Measurements from ENCODE around the gene NME4.
A peak's percentile ranks its signal among the peaks of the same experiment; 100 is the strongest.
"Not testable (repeated sequence)": the region's sequence is repeated elsewhere in the genome, so short reads cannot be mapped to it uniquely, and the experiment has no call there.

Gene NME4

DNA sequence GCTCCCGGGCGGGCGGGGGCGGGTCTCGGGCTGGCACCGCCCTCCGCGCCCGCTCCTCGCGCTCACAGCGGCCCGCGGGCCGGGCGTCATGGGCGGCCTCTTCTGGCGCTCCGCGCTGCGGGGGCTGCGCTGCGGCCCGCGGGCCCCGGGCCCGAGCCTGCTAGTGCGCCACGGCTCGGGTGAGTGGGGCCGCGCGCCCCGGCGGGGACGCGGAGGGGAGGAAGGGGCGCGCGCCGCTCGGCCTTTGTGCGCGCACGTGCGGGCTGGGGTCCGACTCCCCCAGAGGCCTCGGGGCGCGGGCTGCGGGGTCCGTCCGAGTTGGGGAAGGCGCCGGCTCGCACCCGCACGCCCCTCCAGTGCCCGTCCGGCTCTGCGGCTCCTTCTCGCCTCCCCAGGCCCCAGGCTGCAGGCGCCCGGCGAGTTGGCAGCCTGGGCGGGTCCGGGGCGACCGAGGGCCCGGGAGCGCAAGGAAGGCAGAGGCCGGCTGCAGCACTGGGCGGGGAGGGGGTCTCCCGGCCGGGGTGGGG, at the start of gene NME4:
TSS of gene NME4 (plus strand) at position 65 of the 527 bp plus-strand sequence. CDS start at position 89, 24 bp downstream.
- peak; percentile 51 for DNase-seq

DNA sequence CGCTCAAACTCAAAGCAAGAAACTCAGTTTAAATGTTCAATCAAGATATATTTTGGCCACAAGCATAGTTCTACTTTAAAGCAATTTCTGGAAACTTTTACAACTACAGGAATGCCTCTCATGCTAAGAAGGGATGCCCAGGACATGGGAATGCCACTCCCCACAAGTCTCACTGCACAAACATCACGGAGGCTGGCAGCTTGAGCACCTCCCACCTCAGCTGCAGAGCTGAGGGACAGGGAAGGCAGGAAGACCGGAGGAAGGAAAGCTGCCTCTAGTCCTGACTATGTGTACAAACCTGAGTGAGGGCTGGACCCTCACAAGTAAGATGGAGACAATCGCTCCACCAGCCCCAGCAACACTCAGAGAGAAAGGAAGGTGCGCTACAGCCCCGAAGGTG, 49.8 kb upstream of the NME4 start:
- no peak for DNase-seq

DNA sequence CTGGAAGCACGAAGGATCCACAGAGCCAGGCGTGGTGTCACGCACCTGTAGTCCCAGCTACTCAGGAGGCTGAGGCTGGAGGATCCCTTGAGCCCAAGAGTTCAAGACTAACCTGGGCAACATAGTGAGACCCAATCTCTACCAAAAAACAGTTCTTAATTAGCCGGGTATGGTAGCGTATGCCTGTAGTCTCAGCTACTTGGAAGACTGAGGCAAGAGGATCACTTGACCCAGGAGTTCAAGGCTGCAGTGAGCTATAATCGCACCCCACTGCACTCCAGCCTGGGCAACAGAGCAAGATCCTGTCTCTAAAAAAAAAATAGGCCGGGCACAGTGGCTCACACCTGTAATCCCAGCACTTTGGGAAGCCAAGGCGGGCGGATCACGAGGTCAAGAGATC, 48.5 kb upstream of the NME4 start:
- DNase-seq = not testable (repeated sequence)

DNA sequence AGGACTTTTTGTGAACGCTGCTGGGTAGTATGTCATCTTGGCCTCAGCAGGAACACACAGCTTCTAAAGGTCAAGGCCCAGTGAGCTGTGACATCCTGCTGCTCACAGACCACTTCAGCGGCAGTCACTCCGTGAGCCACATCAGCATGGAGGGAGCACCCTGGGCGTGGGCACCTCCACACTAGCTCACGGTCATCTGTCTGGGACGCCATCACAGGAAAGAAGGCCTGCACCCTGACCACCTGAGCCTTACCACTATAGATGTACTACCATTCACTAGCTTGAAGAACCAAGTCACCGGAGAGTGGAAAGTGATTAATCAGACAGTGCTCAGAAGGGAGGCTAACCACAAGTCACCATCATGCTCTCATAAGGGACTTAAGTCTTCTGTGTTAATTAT, 47.8 kb upstream of the NME4 start:
- no peak for DNase-seq

DNA sequence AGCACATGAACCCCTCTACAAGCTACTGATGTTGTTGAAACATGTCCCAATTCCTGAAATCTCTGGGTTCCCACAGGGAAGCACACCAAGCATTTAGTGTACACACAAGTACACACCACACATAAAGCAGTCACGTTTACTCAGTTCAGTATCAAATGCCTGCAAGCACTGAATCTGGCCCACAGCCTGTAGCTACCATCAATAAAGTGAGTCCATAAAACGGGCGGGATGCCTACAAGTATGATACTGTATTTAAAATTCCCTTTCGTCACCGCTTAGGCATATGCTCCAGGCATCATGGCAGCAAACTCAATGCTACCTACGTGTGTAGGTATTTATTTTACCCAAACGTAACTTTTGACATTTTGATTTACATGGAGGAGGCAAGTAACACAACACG, 46.8 kb upstream of the NME4 start:
- no peak for DNase-seq

DNA sequence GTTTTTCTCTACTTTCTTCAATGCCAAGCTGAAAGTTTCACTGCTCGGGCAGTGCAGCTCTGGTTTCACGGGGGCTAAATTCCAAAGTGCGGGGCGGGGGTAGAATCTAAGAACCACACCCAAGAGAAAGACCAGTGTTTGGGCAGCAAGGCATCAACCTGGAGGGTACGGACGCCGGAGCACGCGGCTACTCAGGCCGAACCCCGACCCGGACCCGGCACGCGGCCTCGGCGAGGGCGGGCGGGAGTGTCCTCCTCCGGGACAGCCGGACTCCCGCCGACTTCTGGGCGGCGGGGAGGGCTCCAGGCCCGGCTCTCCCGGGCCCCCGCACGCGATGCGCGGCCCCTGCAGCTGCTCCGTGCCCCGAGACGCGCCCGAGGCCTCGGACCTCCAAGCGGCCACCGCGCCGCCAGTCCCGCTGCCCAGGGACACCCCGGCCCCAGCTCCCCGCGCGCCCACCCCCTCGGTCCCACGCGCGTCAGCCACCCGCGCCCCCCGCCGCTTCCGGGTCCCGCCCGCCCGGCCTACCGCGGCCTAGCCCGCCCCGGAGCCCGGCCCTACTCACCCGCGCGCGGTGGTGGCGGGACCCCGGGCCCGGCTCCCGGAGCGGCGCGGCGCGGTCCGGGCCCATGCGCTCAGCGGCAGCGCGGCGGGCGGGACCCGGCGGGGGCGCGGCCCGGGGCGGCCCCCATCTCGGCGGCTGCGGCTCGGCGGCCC, 45.0 kb upstream of the NME4 start:
- peak; percentile 53 for DNase-seq

DNA sequence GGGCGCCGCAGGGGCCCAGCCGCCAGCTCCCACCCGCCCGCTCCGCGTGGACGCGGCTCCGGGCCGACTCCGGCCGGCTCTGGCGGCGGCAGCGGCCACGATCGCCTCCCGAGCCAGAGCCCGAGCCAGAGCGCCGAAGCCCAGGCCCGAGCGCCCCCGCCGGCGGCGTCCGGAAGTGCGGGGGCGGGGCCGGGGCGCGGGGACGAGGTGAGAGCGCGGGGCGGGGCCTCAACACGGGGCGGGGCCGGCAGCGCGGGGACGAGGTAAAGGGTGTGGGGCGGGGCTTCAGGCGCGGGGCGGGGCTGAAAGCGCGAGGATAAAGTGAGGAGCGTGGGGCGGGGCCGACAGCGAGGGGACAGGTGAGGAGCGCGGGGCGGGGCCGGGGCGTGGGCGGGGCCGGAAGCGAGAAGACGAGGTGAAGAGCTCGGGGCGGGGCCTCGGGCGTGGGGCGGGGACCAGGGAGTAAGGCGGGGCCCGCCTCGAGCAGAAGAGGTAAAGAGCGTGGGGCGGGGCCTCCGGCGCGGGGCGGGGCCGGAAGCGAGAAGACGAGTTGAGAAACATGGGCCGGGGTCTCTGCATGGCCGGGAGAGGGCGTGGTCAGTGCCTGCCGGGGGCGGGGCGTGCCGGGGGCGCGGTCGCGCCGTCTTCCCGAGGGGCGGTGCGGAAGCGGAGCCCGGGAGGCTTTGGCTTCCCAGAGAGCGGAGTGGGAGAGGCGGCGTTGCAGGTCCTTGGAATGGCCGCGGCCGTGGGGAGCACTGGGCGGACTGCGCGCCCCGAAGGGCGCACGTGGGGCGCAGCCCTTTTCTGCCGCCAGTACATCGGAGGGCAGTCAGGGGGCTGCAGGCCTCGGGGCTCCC, 44.2 kb upstream of the NME4 start, which contains the start of gene AXIN1:
TSS of gene AXIN1 (minus strand) at position 177 of the 857 bp plus-strand sequence. CDS start 5,698 bp downstream, outside the sequence.
- peak; percentile 100 for DNase-seq

DNA sequence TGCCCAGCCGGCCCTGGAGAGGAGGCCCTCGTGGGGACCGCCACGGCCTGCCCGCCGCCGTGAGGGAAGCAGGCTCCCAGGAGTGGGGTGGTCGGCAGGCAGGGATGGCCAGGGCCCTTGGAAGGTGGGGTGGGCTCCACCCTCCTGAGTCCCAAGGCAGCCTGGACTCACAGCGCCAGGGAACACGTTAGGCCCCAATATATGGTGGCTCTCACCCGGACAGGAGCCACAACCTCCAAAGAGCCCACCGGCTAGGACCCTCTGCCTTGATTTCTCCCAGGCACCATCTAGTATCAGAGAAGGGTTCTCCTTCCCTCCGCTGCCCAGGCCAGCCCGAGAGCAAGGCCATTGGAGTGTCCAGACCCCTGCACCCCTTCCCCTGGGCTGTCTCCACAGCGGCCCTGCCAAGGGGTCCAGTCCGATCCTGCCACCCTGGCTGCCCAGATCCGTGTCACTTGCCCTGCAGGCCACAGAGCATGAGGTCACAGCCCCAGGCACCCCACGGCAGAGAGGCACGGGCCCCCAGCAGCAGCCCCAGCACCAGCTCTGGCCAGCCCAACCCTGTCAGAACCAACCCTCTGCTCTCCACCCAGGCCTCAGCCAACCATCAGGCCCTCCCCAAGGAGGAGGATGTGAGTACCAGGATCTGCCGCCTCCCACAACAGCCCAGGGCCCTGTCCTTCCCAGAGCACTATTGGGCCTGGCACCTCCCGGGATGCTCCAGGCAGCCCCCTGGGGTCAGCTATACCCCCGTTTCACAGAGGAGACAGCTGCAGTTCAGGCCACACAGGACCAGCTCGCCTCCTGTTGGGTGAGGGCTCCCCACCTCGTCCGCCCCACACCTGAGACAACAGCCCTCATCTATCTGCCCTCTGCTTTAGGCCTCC, 43.4 kb upstream of the NME4 start:
- DNase-seq = no peak

DNA sequence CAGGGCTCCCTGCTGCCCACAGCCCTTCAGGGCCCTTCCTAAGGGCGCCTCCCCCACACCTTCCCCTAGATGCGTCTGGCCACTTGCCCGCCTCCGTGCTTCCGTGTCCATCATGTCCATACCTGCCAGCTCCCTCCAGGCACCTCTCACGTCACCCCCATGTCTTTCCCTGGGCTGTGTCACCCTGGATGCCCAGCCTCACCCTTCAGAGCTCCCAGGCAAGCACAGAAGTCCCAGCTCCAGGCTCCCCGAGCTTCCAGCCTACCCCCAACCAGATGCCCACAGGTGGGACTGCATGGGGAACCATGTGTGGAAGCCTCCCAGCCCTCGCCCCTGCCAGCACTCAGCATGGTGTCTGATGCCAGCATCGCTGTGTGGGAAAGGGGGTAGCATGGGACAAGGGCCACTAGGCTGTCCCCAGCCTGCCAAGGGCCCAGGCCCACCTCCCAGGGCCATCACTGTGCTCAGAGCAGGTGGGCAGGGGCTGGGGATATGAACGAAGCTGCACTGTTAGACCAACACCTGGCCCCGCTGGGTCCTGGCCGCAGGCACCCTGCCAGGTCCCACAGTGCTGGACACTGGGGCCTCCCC, 42.6 kb upstream of the NME4 start:
- DNase-seq = no peak

DNA sequence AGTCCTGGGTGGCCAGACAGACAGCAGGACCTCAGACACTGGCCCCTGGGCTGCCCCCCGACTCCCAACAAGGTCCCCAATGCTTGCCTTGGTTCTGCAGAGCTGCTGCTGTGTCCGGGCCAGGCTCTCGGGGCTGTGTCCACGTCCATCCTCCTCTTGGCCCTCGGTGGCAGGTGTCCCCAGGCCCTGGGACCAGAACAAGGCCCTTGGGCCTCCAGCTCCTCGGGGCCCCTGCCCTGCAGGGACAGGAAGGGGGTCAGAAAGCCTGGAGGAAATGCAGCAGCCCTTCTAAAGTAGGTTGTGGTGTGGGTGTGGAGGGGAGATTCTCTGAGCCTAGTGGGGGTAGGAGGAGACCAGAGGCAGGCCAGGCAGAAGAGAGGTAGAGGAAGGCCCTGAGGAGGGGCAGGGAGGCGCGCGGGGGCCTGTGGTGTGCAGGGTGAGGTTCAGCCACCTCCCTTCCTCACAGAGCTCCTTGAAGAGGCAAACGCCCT, 42.0 kb upstream of the NME4 start:
- DNase-seq = peak; percentile 51

DNA sequence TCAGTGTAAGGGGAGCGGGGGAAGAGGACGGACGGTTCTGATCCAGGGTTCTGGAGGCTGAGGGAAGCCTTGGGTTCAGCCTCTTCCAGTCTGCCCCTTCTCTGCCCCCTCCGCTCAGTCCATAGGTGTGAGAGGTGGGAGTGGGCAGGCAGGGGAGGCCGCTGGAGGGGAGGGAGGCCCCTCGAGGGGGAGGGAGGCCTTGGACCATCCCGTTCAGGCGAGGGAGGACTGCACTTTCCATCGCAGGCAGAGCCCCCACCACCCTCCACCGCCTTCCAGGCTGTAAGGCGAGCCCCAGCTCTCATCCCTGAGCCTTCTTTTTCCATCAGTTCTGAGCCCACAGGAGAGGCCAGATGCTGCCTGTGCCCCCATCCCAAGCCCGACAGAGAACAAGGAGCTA, 40.3 kb upstream of the NME4 start:
- no peak for DNase-seq

DNA sequence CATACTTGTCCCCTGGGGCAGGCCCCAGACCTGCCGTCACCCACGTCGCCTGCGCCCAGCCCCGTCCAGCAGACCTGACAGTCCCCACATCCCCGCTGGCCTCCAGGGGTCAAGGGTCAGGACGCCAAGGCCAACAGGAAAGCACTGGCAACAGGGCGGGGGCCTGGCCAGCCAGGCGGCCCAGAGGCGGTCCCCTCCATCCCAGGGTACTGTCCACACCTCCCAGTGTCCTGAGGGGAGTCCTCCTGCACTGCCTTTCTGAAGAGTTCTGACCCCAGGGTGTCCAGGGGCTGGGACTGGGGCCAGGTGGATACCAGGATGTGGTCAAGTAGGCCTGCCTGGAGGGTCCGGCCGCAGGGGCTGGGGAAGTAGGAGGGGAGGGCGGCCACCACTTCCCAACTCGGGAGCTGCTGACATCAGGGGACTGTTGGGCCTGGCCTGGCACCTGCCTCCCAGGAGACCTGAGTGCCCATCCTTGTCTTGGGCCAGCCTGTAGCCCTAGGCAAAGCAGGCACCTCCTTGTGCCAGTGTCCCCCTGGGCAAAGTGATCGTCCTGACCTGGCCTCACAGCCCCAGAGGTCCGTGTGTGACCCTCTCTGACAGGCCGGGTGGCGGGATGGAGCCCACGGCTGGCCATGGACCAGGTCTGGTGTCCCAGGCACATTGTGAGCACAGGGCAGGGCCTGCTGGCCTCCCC, 37.8 kb upstream of the NME4 start:
- no peak for DNase-seq

DNA sequence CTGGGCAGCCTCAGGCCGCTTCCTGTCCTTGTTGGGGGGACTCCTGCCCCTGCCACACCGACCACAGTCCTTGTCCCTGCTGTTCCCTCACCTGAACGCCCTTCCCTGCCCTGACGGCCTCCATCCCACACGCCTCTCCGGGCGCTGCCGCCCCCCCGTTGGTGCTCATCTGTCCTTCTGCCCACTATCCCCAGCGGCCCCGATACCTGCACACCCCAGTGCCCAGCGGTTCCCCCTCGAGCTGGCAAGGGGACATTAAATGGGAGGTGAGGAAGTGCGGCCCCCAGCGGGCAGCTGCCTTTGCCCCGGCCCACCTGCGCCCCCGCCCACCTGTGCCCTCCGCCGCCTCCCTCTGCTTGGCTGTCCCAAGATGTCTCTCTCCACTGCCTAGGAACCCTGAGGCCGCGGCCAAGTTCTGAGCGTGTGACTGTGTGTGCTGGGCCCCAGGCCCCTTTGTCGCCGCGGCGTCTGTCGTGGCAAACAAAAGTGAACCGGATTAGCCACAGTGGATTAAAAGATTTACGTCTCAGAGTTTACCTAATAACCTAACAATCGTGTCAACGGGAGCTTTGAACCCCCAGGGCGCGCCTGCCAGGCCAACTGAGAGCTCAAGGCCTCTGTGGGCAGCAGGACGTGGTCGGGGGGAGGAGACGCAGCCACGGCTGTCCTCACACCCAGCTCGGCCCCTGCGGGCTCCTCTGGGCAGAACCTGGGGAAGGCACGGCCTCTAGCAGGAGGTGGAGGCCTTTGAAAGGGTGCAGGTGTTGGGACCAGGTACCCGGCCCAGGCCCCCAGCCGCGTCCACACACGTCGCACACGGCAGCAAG, 36.9 kb upstream of the NME4 start:
- DNase-seq = no peak

DNA sequence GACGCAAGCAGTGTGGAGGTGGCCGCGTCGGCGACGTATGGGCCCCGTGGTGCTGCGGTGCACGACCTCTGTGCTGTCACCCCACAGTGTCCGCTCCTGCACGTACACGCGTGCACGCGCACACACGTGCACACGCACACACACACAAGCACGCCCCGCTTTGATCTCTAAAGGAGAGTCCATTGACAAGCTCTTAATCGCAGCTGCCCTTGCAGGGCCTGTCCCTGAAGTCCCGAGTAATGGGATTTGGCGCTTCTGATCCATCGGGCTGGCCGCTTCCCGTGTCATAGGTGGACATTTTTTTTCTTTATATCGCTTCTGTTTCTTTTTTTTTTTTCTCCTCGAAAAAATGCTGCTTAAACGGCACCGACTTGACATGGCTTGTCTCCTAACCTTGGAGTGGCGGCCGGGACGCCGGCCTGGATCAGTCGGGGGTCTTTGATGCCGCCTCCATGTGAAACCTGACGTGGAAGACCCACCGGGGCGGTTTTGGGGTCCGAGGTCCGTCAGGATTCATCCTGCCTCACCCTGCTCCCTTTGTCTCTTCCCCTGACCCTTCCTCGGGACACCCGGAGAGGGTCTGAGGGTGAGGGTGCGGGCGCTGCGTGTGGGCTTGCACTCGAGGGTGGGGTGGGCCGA, 36.2 kb upstream of the NME4 start:
- DNase-seq = no peak

DNA sequence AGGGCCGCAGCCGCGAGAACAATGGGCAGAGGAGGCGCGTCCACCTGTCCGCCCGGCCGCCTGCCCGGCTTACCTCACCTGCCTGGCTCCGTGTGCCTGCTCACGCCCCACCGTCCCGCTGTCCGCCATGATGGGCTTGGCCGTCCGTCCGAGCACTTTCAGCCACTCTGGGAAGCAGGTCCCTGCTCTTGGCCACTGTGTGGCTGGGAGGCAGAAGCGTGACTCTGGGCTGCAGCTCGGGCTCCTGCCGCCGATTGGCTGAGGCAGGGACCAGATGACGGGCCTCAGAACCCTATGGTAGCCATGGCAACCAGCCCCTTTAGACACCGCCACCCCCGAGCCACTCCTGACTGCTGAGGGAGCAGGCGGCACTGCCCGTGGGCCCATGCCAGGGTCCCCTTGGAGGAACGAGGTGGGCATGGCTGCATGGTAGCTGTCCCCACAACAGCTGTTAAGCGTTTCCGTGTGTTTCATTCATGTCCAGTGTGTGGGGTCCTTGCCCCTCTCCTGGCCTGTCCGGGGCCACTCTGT, 35.6 kb upstream of the NME4 start:
- no peak for DNase-seq

DNA sequence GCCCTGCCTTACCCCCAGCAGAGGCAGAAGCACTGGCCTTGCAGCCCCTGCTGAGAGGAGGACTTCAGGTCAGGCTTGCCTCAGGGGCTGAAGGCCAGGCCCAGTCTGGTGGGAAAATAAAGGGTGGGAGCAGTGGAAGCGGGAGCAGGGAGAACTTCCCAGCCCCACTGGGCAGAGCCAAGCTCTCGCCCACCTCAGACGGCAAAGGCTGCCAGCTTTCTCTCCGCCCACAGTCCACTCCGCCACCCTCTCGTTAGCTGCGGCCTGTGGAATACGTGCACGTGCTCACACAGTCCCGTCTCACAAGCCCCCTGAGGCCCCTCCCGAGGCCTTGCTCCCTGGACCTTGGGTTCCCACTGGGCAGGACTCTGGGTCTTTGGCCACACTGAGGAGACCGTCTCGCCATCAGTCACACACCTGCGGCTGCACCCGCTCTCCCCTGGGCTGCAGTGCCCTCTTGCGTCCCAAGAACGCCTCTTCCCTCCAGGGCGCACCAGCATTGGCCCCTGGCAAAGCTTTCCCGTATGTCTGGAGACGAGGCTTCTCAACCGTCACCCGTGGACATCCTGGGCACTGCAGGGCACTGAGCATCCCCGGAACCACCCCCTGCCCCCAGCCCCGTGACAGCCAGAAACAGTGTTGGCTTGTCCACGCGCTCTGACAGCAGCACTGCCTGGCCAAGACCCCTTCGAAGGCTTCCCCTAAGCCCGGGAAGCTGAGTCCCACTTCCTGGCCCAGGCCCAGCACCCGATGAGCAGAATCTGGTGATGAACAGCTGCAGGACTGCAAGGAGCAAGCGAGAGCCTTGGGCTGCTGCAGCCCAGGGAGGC, 34.9 kb upstream of the NME4 start:
- DNase-seq = peak; percentile 82

DNA sequence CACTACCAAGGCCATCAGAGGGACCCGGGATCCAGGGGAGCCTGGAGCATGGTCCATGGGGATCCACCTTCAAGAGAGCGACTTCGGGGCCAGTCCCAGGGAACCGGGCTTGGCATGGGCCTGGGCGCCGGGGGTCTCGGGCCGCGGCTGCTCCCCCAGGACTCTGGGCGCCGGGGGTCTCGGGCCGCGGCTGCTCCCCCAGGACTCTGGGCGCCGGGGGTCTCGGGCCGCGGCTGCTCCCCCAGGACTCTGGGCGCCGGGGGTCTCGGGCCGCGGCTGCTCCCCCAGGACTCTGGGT, 34.3 kb upstream of the NME4 start:
- DNase-seq = not testable (repeated sequence)

DNA sequence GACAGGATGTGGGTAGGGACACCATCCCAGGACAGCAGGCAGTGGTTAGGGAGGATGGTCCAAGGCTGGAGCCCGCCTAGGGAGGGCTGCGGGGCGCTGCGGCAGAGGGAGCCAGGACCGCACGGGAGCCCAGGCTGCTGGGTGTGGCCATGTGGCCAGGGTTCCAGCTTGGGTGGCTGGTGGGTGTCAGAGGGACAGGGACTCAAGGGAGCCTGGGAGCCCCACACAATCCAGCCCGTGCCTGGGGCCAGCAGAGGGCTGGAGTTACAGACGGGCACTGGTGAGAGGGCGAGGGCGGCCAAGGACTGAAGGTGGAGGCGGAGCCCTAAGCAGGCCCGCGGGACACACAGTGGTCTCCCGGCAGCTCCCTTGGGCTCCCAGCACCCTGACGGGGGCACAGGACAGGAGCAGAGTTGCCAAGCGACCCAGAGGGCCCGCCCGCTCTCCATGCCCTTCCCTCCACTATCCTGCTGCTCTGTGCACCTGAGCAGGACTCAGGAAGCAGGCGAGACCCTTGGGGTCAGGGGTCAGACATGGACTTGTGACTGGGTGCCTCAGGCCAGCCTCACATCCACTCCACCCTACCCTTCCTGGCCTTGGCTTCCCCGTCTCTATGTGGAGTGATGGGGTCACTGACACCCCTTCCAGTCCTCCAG, 33.8 kb upstream of the NME4 start:
- DNase-seq = no peak
